H54 (cell line): ENCODE data around the gene INPP5K.
A peak's percentile ranks its signal among the peaks of the same experiment; 100 is the strongest.
"Not testable (repeated sequence)": the region's sequence is repeated elsewhere in the genome, so short reads cannot be mapped to it uniquely, and the experiment has no call there.

Experiments
- DNase-seq: peaks from one replicate; pipeline ENCODE4 v3.0.0; 2011; ENCODE audit warnings: low spot score, mixed read lengths; ENCODE audit not compliant: insufficient read length
- FAIRE-seq: peaks from 3 replicates; lab custom pipeline; 2011; peaks lifted over from hg19 to GRCh38; lab: Jason Lieb, UNC
- POLR2A ChIP-seq: IDR thresholded peaks from 2 replicates; pipeline ENCODE4 v1.6.1; 2011; ENCODE audit warnings: low read depth, mild to moderate bottlenecking, low read length

INPP5K gene

DNA sequence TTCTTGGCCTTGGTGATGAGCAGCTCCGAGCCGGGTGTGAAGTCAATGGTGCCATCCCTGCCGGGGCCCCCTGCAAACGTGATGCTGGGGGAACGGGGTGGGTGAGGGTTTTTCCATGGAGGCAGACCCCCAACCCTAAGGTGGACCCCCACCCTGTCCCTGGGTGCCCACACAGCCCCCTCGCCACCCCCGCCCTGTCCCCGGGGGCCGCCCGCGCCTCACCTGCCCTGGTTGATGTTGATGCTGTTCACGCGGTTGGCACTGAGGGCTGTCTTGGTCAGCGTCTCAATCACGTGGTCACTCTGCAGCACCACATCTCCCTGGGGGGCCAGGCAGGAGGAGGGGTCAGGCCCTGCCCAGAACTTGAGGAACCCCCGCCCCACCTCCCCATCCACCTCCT is 49.2 kb downstream of the INPP5K start:
- DNase-seq: no peak
- no peak for FAIRE-seq
- TF ChIP-seq POLR2A: no peak

DNA sequence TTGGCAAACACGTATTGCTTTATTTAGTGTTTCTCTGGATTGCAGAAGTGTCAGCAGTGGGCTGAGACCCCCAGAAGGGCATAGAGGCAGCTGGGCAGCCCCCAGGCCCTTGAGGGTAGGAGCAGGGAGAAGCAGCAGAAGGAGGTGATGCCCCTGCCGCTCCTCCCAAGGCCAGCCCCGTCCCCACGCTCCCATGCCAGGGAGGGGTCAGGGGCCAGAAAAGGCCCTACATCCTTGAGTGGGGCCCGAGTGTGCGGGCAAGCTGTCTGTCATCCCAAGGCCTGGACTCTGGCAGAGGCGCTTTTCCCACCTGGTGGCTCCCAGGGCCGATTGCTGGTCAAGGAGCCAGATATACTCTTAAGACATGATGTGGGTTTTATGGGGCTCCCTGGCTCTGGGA is 52.2 kb downstream of the INPP5K start:
- TF ChIP-seq POLR2A: no peak
- DNase-seq (no peak), FAIRE-seq (no peak)

DNA sequence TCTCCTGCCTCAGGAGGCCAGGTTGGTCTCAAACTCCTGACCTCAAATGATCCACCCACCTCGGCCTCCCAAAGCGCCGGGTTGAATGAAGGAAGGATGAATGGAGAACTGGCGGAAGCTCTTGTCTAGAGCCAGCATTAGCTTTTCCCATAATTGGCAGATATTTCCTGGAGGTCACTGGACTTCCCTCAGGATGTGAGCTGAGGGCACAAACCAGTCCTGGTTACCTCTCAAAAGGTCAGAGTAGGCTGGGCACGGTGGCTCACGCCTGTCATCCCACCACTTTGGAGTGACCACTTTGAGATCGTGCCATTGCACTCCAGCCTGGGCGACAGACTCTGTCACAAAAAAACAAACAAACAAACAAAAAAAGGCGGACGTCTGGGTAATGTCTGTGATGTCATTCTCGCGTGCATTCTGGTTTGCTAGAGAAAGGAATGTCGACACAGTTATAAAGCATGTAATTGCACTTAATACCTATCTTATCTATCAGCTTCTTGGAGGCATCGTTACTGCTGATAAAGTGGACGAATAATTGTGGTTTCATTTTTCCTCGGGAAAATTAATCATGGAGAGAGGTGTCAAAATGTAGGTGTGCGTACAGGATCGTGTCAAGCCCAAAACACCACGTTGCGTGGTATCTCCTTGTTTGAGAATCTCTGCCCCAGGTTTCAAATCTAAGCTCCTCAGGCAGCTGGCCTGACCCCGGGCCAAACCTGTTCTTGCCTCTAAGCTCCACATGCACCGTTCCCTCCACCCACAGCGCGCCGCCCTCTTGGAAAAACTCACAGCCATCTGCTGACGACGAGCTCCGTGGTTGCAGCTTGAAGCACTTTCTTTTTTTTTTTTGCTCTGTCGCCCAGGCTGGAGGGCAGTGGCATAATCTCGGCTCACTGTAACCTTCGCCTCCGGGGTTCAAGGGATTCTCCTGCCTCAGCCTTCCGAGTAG is 54.0 kb downstream of the INPP5K start:
- FAIRE-seq: no peak
- no peak for TF ChIP-seq POLR2A
- no peak for DNase-seq

DNA sequence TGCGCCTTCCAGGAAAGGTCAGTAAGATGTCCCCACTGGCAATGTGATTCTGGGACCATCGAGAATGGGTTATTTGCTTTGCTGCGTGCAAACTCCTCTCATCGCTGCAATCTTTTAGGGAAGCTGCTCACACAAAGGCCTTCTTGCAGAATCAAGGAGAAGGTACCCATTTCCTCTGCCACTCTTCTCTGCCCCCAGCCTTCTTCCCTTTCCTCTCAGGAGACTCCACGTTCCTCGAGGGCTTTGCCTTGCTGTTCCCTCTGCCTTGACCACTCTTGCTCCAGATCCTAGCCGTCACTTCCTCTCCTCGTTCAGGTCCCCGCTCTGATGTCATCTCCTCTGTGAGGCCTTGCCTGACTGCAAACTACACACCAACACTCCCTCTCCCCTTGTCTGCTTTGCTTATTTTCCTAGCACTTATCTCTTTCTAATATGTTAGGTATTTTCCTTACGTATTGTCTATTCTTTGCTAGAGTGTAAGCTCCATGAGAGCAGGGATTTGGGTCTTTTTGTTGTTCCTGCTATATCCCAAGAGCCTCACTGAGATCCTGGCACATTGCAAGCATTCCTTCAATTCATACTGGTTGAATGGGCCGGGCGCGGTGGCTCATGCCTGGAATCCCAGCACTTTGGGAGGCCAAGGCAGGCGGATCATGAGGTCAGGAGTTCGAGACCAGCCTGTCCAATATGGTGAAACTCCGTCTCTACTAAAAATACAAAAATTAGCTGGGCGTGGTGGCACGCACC is 55.0 kb downstream of the INPP5K start:
- no peak for DNase-seq
- FAIRE-seq: no peak
- TF ChIP-seq POLR2A: no peak

DNA sequence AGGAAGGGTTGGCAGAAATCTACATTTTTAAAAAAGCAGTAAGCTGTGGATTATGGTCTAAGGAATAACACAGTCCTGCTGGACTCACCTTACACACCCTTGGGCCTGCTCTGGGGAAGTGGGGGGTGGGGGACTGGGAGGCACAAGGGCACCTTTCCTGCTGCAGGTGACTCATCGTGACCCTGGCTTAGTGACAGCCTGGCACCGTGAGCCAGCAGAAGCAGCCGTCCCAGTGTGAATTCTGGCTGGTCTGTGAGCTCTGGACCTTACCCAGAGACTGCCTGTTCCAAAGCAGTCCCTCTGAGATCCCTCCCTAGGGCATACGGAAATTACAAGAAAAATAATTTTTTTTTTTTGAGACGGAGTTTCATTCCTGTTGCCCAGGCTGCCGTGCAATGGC is 56.2 kb downstream of the INPP5K start:
- FAIRE-seq (no peak), DNase-seq (peak; percentile 75)
- TF ChIP-seq POLR2A: no peak

DNA sequence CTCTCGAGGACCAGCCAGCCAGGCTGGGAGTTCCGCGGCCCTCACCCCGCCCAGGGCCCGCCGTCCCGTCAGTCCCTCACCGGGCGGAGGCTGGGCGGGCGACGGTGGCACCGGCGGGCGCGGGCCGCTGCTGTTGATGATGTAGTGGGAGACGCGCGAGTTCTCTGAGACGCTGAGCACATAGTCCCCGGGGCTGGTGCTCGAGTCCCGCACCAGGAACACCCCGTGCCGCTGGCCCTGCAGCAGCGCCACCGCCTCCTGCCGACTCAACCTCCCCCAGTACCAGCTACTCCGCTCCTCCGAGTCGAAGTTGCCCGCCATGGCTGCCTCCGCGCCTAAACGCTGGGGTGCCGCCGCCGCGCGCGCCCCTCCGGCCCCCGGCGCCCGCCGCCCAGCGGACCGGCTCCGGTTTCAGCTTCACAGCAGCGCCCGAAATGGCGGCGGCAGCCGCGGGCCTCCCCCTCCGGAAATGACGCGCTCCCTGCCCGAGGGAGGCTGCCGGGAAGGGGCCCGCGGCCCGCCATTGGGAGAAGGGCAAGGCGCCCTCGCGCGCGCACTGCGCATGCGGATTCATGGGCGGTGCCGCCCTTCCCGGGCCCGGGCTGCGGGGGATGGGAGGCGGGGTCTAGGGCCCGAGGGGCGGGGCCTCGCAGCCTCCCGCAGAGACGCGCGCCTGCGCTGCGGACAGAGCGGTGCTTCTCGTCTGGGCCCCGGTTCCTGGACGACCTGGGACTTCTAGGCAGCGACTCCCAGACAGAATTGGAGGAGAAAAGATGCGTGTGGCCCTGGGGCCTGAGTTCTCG is 60.4 kb downstream of the INPP5K start, which contains the start of gene CRK:
Gene CRK, minus strand, starts transcription at position 436 of the 803 bp plus-strand sequence. Its CDS starts 115 bp downstream, at position 321.
- peak; percentile 95 for DNase-seq
- FAIRE-seq: no peak
- peak; percentile 79 for TF ChIP-seq POLR2A

DNA sequence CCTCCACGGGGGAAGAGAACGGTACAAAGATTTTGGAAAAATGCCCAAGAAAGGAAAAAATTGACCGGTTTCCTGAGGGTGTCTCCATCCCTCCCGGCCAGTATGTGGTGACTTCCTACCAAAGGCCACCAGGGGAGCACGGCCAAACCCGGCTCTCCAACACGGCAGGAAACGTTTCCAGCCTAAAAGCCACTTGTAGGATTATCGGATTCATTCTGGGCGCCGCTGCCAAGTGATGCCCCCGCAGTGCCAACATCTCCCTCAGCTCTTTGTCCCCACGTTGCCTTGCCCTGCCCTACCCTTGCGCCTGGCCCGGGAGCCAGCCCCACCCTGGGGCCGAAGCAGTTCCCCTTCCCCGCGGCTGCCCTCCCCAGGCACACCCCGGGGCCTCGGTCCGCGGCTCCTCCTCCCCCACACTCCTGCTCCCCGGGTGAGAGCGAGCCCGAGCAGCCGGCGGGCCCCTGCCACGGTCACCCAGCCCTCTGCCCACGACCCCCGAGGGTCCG is 61.1 kb downstream of the INPP5K start:
- peak; percentile 6; the same call in 1 of the 2 replicates for TF ChIP-seq POLR2A
- DNase-seq: no peak
- FAIRE-seq: no peak

DNA sequence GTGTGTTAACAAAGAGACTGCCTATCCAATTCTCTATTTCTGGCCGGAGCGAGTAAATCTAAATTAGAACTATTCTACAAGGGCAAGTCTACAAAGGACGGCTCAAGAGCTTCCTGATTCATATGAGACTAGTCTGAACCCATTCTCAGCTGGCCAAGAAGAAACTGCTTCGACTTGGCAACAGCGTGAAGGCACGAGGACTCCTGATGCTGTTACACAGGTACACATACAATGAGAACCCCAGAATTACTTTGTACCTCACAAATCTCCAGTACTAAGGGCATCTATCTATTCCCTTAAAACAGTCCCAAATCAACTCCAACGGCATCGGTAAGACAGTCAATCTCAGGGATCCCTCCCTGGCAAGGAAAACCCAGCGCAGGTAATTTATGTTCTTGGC is 61.9 kb downstream of the INPP5K start:
- no peak for TF ChIP-seq POLR2A
- DNase-seq: no peak
- no peak for FAIRE-seq

DNA sequence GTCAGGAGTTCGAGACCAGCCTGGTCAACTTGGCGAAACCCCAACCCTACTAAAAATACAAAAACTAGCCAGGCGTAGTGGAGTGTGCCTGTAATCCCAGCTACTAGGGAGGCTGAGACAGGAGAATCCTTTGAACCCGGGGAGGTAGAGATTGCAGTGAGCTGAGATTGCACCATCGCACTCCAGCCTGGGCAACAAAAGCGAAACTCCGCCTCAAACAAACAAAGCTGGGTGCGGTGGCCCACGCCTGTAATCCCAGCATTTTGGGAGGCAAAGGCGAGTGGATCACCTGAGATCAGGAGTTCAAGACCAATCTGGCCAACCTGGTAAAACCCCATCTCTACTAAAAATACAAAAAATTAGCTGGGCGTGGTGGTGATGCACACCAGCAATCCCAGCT is 62.7 kb downstream of the INPP5K start:
- not testable (repeated sequence) for DNase-seq, FAIRE-seq

DNA sequence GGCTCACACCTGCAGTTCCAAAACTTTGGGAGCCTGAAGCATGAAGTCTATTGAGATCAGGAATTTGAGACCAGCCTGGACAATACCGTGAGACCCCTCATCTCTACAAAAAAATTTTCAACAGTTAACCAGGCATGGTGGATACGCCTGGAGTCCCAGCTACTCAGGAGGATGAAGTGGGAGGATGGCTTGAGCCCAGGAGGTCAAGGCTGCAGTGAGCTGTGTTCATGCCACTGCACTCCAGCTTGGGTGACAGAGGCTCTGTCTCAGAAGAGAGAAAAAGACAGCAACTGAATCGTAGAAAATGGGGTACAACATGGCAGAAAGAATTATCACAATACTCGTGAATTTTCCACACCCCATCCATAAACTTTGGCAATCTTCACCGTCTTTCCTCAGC is 63.6 kb downstream of the INPP5K start:
- DNase-seq: no peak
- TF ChIP-seq POLR2A: no peak
- FAIRE-seq: no peak

DNA sequence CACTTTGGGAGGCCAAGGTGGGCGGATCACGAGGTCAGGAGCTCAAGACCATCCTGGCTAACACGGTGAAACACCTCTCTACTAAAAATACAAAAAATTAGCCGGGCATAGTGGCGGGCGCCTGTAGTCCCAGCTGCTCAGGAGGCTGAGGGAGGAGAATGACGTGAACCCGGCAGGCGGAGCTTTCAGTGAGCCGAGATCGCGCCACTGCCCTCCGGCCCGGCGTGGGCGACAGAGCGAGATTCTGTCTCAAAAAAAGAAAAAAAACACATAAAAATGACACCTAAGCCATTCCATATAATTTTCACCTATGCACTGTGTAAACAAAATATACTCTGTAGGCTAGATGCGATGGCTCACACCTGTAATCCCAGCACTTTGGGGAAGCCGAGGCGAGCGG is 66.2 kb downstream of the INPP5K start:
- DNase-seq, FAIRE-seq: not testable (repeated sequence)

DNA sequence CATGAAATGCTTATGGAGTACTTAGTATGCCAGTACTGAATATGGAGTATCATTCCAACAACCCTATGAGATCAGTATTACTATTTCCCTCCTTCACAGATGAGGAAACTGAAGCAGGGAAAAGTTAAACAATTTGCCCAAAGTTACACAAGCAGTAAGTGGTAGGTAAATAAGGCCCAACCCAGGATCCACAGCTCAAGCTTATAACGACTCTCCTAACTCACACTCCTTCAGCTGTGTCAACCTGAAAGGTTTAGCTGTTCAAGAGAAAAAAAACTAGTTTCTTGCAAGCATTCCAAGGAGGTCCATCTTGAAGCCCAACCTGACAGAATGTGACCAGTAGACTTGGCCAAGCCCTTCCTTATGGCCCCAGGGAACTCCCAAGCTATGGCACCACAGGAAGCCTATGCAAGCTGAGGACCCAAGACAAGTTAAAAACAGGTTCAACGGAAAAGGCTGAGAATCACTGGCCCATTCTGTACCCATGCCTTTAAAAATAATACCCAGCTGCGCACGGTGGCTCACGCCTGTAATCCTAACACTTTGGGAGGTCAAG is 66.9 kb downstream of the INPP5K start:
- no peak for TF ChIP-seq POLR2A
- DNase-seq (no peak), FAIRE-seq (no peak)

DNA sequence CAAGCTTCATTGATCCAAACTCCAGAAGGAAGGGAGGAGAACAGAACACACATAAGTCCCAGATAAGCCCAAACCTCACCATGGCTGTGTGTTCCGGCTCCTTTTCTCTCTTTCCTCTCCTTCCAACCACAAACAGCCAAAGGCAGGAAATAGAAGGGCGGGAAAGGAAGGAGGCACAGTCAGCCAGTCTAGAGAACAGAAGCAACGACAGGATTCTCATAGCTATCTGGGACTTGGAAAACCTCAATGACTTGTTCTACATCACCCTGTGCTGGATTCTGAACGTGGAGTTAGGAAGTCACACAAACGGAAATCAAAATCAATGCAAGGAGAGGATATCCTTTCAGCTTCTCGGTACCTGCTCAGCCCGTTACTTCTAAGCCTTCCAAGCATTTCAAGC is 69.4 kb downstream of the INPP5K start:
- TF ChIP-seq POLR2A: no peak
- FAIRE-seq: no peak
- no peak for DNase-seq
